OCI-LY3 (cell line): ENCODE results near the gene MAML2.

ENCODE experiments used
- H2AFZ ChIP-seq: fragments of 200-600, 300-600 bp; shearing (Covaris generic); 2 replicates; pipeline ENCODE4 v1.6.0; 2014; ENCODE audit warnings: antibody characterized with exemption, low read depth, low read length
- H3K27ac ChIP-seq: fragments of 200-600, 300-600 bp; sonication (generic); 2 replicates; pipeline ENCODE4 v1.5.1; 2014; ENCODE audit warnings: mild to moderate bottlenecking, low read length, moderate library complexity, mixed read lengths
- H3K27me3 ChIP-seq: fragments of 200-600, 300-600 bp; sonication (generic); 2 replicates; pipeline ENCODE4 v1.6.1; 2014; ENCODE audit warnings: low read depth, low read length, mixed read lengths
- H3K36me3 ChIP-seq: fragments of 200-600, 300-600 bp; sonication (generic); replicated peaks from 2 replicates; pipeline ENCODE3; 2014; ENCODE audit warnings: low read depth, low read length, mixed read lengths
- H3K4me1 ChIP-seq: fragments of 300-600, 200-600 bp; sonication (generic); 2 replicates; pipeline ENCODE4 v1.6.1; 2014; ENCODE audit warnings: low read length, mixed read lengths
- H3K4me2 ChIP-seq: fragments of 200-600, 300-600 bp; sonication (generic); 2 replicates; pipeline ENCODE4 v1.6.1; 2014; ENCODE audit warnings: low read length, mixed read lengths
- H3K4me3 ChIP-seq: fragments of 300-600, 200-600 bp; sonication (generic); 2 replicates; pipeline ENCODE4 v1.5.1; 2014; ENCODE audit warnings: antibody characterized with exemption, mild to moderate bottlenecking, low read length, moderate library complexity
- H3K79me2 ChIP-seq: fragments of 300-600, 200-600 bp; shearing (Covaris generic); 2 replicates; pipeline ENCODE4 v1.6.1; 2014; ENCODE audit warnings: mild to moderate bottlenecking, low read length, mixed read lengths
- H3K9ac ChIP-seq: fragments of 300-600, 200-600 bp; shearing (Covaris generic); 2 replicates; pipeline ENCODE4 v1.6.0; 2014; ENCODE audit warnings: mild to moderate bottlenecking, low read length, moderate library complexity
- H3K9me3 ChIP-seq: fragments of 200-600, 300-600 bp; shearing (Covaris generic); 2 replicates; pipeline ENCODE4 v1.6.1; 2014; ENCODE audit warnings: low read length, mixed read lengths; ENCODE audit not compliant: insufficient read depth
- H4K20me1 ChIP-seq: fragments of 200-600, 300-600 bp; sonication (generic); 2 replicates; pipeline ENCODE4 v1.6.1; 2016; ENCODE audit warnings: low read length, mixed read lengths; ENCODE audit not compliant: insufficient read depth
- EZH2phosphoT487 ChIP-seq: fragments of 200-600 bp; shearing (Covaris generic); IDR thresholded peaks from 2 replicates; pipeline ENCODE4 v1.6.1; 2018; ENCODE audit warnings: antibody characterized with exemption, mixed run types, low read depth
- TF ChIP-seq, protein P1 (sequence below): fragments of 200-600, 300-600 bp; sonication (generic); IDR thresholded peaks from 2 replicates; pipeline ENCODE4 v1.5.1; 2014; ENCODE audit warnings: antibody characterized with exemption, low read length, low read depth

MAML2 gene

DNA sequence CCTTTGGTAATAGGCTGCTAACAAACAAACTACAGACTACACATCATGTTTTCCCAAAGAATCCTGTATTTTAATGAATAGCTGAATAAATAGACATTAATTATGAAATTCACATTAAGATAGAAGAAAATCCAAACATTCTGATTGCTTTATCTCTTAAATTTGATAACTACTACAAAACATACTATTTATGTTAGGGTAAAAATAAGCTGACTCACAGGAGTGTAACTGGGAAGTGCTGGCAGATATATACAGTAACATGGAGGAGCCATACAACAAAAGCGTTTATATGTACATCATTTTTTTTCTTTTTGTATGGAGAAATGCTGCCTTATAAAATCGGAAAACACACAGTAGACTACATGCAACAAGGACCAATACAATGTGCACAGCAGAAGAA is 366.4 kb downstream of the MAML2 start:
- Histone ChIP-seq H3K4me2 (no peak overlapping the region), H3K27me3 (no peaks in the 10 kb centered on the region), H4K20me1 (no peaks in the 10 kb centered on the region), H3K4me3 (no peak overlapping the region), H2AFZ (no peak overlapping the region), H3K4me1 (no peaks in the 10 kb centered on the region), H3K36me3 (peaks cover 2% of the 10 kb centered on the region), H3K79me2 (no peaks in the 10 kb centered on the region), H3K9ac (no peak overlapping the region), H3K9me3 (no peaks in the 10 kb centered on the region), H3K27ac (no peak overlapping the region)
- TF ChIP-seq EZH2phosphoT487: no peak
- TF ChIP-seq, protein P1, sequence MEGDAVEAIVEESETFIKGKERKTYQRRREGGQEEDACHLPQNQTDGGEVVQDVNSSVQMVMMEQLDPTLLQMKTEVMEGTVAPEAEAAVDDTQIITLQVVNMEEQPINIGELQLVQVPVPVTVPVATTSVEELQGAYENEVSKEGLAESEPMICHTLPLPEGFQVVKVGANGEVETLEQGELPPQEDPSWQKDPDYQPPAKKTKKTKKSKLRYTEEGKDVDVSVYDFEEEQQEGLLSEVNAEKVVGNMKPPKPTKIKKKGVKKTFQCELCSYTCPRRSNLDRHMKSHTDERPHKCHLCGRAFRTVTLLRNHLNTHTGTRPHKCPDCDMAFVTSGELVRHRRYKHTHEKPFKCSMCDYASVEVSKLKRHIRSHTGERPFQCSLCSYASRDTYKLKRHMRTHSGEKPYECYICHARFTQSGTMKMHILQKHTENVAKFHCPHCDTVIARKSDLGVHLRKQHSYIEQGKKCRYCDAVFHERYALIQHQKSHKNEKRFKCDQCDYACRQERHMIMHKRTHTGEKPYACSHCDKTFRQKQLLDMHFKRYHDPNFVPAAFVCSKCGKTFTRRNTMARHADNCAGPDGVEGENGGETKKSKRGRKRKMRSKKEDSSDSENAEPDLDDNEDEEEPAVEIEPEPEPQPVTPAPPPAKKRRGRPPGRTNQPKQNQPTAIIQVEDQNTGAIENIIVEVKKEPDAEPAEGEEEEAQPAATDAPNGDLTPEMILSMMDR: no peak

DNA sequence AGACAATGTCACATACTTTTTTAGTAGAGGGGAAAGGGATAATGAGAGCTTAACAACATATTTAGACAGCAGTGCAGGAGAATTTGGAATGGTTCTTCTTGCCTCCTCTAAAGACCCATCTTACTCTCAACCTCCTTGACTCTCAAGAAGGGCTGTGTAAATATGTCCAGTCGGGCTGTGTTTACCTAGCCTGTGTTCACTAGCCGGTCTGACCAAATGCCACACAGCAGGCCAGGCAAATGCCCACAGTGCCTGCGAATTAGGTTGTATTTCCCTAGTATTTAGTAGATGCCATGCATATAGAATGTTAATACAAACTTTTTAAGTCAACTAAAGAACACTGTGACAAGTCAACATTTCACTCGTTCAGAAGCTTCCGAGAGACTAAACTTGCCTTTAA is 367.7 kb downstream of the MAML2 start:
- H4K20me1 ChIP-seq: no peaks in the 10 kb centered on the region
- TF ChIP-seq, protein P1: no peak
- no peak for TF ChIP-seq EZH2phosphoT487
- no peak overlapping the region for H2AFZ ChIP-seq
- no peak overlapping the region for H3K27ac ChIP-seq
- H3K4me1 ChIP-seq: no peaks in the 10 kb centered on the region
- H3K27me3 ChIP-seq: no peaks in the 10 kb centered on the region
- no peaks in the 10 kb centered on the region for H3K9me3 ChIP-seq
- H3K9ac ChIP-seq: no peak overlapping the region
- H3K4me2 ChIP-seq: no peak overlapping the region
- H3K79me2 ChIP-seq: no peaks in the 10 kb centered on the region
- H3K4me3 ChIP-seq: no peak overlapping the region
- peaks cover 2% of the 10 kb centered on the region for H3K36me3 ChIP-seq

- Histone ChIP-seq H4K20me1 (no peaks in the 10 kb centered on the region), H3K27ac (no peak overlapping the region), H3K4me2 (no peak overlapping the region), H2AFZ (no peak overlapping the region), H3K4me3 (no peak overlapping the region), H3K9ac (no peak overlapping the region), H3K4me1 (no peaks in the 10 kb centered on the region), H3K79me2 (no peaks in the 10 kb centered on the region), H3K36me3 (no peaks in the 10 kb centered on the region), H3K9me3 (no peaks in the 10 kb centered on the region), H3K27me3 (no peaks in the 10 kb centered on the region)
- TF ChIP-seq, protein P1: no peak
- TF ChIP-seq EZH2phosphoT487: no peak
Observed at GRCh38 chr11:95972060-95972459, 370.9 kb downstream of the MAML2 start.

DNA sequence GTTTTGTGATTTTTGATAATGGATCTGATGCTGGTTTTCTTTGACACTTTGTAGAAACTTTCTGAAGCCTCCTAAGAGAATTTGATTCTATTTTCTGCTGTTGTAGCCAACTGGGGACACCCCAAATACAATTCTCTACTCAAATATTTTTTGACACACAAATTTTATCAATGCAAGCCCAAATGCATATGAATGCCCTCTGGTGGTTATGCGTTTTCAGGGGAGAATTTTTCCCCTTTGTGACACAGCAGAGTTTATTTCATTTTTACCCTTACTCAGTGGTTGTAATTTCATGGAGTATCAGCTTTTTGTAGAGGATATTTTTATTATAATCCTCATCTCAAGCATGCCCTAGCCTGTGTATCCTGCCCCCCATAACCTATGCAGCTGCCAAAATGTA is 374.4 kb downstream of the MAML2 start:
- no peaks in the 10 kb centered on the region for H3K36me3 ChIP-seq
- no peaks in the 10 kb centered on the region for H3K27me3 ChIP-seq
- H3K27ac ChIP-seq: no peak overlapping the region
- H3K9me3 ChIP-seq: no peaks in the 10 kb centered on the region
- H3K4me2 ChIP-seq: no peak overlapping the region
- H3K4me3 ChIP-seq: no peak overlapping the region
- no peak overlapping the region for H3K9ac ChIP-seq
- no peaks in the 10 kb centered on the region for H3K79me2 ChIP-seq
- TF ChIP-seq, protein P1: peak; percentile 28
- no peak for TF ChIP-seq EZH2phosphoT487
- no peaks in the 10 kb centered on the region for H3K4me1 ChIP-seq
- no peak overlapping the region for H2AFZ ChIP-seq
- H4K20me1 ChIP-seq: no peaks in the 10 kb centered on the region
